Endothelial cell (in vitro differentiated cells): ENCODE results near the gene EXT2. TPM values are rescaled to one million over a fixed set of nuclear protein-coding genes. Genes with fewer than 3 reads are reported as not detected.

Source experiments
- DNase-seq: peaks from one replicate; pipeline ENCODE4 v3.0.0; 2021; ENCODE audit warnings: low spot score
- H3K27ac Mint-ChIP-seq: one replicate; pipeline ENCODE4 v1.8.0; 2021; ENCODE audit warnings: mixed read lengths, inconsistent platforms; ENCODE audit not compliant: unreplicated experiment
- H3K27me3 Mint-ChIP-seq: one replicate; pipeline ENCODE4 v1.8.0; 2021; ENCODE audit warnings: mild to moderate bottlenecking, moderate library complexity, mixed read lengths, inconsistent platforms; ENCODE audit not compliant: unreplicated experiment
- H3K36me3 Mint-ChIP-seq: one replicate; pipeline ENCODE4 v1.8.0; 2021; ENCODE audit warnings: mild to moderate bottlenecking, low read depth, mixed read lengths, inconsistent platforms; ENCODE audit not compliant: unreplicated experiment
- H3K4me1 Mint-ChIP-seq: one replicate; pipeline ENCODE4 v1.8.0; 2021; ENCODE audit warnings: mild to moderate bottlenecking, mixed read lengths, inconsistent platforms; ENCODE audit not compliant: unreplicated experiment
- H3K4me3 Mint-ChIP-seq: one replicate; pipeline ENCODE4 v1.8.0; 2021; ENCODE audit warnings: mild to moderate bottlenecking, mixed read lengths, inconsistent platforms; ENCODE audit not compliant: unreplicated experiment
- H3K9me3 Mint-ChIP-seq: one replicate; pipeline ENCODE4 v1.8.0; 2021; ENCODE audit warnings: mixed read lengths, inconsistent platforms; ENCODE audit not compliant: unreplicated experiment
- total RNA-seq: library from RNA; stranded (reverse); fragmentation: NEBNext Ultra II Directional; extraction: Animal tissue kit (Norgen Biotek cat#: 25700); gene quantifications from one replicate; pipeline ENCODE4 v1.2.1, GENCODE V29; 2021; ENCODE audit not compliant: unreplicated experiment
- TF ChIP-seq, protein P1 (sequence below): fragments of 200-600 bp; sonication (generic); IDR thresholded peaks from one replicate; pipeline ENCODE4 v1.5.0; 2021; ENCODE audit warnings: antibody characterized with exemption; ENCODE audit not compliant: unreplicated experiment

Gene EXT2
- total RNA-seq, 1 donor from 2014 or later, result 96.8 TPM

DNA sequence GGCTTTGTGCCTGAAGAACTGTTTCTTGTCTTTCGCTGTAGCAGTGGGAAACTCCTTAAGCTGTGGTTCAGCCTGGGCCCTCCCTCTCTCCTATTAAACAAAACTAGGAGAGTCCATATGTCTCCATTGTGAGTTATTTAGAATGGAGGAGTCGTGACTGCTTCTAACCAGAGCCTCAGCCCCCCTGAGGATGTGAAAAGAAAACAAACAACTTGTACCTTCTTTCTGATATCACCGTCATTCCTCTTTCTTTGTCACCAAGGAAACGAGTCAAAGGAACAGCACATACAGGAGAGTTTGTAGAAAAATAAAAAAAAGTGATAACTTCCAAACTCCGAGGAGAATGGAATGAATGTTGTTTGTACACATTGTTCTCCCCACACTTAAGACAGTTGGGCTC lies 11.6 kb upstream of the EXT2 start:
- peaks cover 64% of the 10 kb centered on the region for H3K36me3 Mint-ChIP-seq
- peak overlapping the region; percentile 47 for H3K4me3 Mint-ChIP-seq
- no peak for DNase-seq
- H3K27me3 Mint-ChIP-seq, result peaks cover 3% of the 10 kb centered on the region
- H3K9me3 Mint-ChIP-seq, result peaks cover 5% of the 10 kb centered on the region
- H3K4me1 Mint-ChIP-seq, result no peaks in the 10 kb centered on the region
- no peak overlapping the region for H3K27ac Mint-ChIP-seq
- TF ChIP-seq, protein P1, sequence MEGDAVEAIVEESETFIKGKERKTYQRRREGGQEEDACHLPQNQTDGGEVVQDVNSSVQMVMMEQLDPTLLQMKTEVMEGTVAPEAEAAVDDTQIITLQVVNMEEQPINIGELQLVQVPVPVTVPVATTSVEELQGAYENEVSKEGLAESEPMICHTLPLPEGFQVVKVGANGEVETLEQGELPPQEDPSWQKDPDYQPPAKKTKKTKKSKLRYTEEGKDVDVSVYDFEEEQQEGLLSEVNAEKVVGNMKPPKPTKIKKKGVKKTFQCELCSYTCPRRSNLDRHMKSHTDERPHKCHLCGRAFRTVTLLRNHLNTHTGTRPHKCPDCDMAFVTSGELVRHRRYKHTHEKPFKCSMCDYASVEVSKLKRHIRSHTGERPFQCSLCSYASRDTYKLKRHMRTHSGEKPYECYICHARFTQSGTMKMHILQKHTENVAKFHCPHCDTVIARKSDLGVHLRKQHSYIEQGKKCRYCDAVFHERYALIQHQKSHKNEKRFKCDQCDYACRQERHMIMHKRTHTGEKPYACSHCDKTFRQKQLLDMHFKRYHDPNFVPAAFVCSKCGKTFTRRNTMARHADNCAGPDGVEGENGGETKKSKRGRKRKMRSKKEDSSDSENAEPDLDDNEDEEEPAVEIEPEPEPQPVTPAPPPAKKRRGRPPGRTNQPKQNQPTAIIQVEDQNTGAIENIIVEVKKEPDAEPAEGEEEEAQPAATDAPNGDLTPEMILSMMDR, result no peak

DNA sequence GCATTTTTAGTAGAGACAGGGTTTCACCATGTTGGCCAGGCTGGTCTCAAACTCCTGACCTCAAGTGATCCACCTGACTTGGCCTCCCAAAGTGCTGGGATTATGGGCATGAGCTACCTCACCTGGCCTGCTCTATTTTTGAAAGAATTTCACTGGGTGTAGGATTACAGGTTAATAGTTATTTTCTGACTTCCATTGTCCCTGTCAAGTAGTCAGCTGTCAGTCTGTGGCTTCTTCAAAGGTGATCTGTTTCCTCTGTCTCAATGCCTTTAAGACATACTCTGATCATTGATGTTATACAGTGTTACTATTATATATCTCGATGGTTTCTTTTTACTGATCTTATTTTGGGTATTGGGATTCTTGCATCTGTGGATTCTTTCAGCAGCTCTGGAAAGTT lies 10.1 kb upstream of the EXT2 start:
- Mint-ChIP-seq H3K9me3 (peaks cover 10% of the 10 kb centered on the region), H3K27ac (no peak overlapping the region), H3K27me3 (peaks cover 4% of the 10 kb centered on the region), H3K36me3 (peaks cover 65% of the 10 kb centered on the region), H3K4me3 (peak overlapping the region; percentile 2), H3K4me1 (no peaks in the 10 kb centered on the region)
- TF ChIP-seq, protein P1, result no peak
- DNase-seq, result no peak

DNA sequence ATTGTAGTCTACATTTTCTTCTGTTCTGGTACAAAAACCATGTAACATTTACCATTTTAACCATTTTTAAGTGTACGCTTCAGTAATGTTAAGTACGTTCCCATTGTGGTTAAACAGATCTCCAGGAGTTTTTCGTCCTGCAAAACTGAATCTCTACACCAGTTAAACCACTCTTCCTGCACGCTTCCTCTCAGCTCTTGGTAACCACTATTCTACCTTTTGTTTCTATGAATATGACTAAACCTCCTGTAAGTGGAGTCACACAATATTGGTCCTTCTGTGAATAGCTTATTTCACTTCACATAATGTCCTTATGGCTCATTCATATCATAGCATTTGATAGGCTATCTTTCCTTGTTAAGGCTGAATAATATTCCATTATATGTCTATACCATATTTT lies 7.1 kb upstream of the EXT2 start:
- Mint-ChIP-seq H3K27me3 (peaks cover 7% of the 10 kb centered on the region), H3K4me1 (peaks cover 18% of the 10 kb centered on the region), H3K4me3 (no peak overlapping the region), H3K9me3 (peaks cover 10% of the 10 kb centered on the region), H3K27ac (no peak overlapping the region), H3K36me3 (peaks cover 49% of the 10 kb centered on the region)
- TF ChIP-seq, protein P1, result no peak
- DNase-seq, result no peak

DNA sequence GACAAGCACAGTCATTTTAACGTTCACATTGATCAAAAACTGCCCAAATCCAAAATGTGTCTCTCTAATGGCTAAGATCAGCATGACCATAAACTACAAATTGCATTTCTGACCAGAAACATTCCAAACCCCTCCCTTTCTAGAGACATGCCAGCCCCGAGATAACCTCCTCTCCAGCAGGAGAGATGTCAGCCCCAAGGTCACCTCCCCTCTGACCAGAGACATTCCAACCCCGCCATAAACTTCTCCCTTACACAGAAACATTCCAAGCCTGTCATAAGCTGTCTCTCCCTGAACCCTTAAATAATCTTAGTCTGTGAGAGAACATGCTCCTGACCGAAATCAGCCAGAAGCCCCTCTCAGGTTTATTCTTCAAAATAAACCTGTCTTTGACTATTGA lies 6.6 kb upstream of the EXT2 start:
- TF ChIP-seq, protein P1, result no peak
- H3K4me3 Mint-ChIP-seq, result no peak overlapping the region
- DNase-seq, result no peak

DNA sequence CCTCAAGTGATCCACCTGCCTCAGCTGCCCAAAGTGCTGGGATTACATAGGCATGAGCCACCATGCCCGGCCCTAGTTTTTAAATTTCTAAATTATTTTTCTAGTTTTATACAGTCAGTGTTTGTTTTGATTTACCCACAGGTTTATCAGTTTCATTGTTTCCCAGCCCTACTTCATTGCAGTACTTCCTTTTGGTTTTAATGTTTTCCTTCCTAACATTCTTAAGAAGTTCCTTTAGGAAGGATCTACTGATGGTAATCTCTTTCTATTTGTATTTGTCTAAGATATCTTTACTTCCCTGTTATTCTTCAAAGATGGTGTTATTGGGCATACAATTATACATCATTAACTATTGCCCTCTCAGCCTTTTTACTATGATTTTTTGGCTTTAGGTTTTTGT lies 4.9 kb upstream of the EXT2 start:
- Mint-ChIP-seq H3K4me1 (peaks cover 34% of the 10 kb centered on the region), H3K9me3 (peaks cover 7% of the 10 kb centered on the region), H3K4me3 (peak overlapping the region; percentile 49), H3K36me3 (peaks cover 42% of the 10 kb centered on the region), H3K27me3 (peaks cover 12% of the 10 kb centered on the region), H3K27ac (peak overlapping the region; percentile 38)
- TF ChIP-seq, protein P1, result no peak
- no peak for DNase-seq

More for the DNA sequence above, 6.6 kb upstream of the EXT2 start:
- Mint-ChIP-seq H3K4me1 (peaks cover 22% of the 10 kb centered on the region), H3K36me3 (peaks cover 50% of the 10 kb centered on the region), H3K27me3 (peaks cover 8% of the 10 kb centered on the region), H3K27ac (no peak overlapping the region), H3K9me3 (peaks cover 10% of the 10 kb centered on the region)
